Stimulated activated naive CD4-positive, alpha-beta T cell treated with Interleukin-2 at 50 U/mL for 16 hours (primary cell): Measurements from ENCODE around the gene PRKAG2.

Source experiments
- DNase-seq: peaks from one replicate; lab custom pipeline; 2025; lab: John Stamatoyannopoulos, UW

PRKAG2 gene

DNA sequence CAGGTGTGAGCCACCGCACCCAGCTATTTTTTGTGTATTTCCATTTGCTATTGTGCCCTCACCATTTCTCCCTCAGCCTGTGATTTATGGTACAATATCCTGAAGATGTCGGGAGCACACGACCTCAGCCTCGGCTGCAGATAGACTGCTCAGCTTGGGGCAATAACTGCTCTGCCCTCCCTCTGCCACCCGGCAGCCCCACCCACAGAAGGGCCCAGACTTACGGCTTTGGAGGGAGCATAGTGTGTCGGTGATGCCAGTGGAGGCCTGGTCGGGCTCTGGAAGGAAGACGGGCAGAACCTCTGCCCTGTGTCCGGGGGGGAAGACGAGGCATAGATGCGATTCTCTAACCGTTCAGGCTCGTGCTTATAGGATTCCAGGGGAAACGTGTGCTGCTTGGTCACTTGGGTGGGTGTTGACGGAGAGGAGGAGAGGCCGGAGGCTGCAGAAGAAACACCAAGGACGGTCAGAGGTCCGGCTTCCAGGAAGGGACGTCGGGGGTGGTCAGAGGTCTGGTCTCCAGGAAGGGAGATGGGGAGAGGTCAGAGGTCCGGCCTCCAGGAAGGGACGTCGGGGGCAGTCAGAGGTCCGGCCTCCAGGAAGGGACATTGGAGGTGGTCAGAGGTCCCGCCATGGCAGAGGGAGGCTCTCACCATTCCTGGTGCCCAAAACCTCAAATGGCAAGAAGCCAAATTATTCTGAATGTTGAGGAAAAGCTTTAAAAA, 201.6 kb downstream of the PRKAG2 start:
- DNase-seq: no peak

DNA sequence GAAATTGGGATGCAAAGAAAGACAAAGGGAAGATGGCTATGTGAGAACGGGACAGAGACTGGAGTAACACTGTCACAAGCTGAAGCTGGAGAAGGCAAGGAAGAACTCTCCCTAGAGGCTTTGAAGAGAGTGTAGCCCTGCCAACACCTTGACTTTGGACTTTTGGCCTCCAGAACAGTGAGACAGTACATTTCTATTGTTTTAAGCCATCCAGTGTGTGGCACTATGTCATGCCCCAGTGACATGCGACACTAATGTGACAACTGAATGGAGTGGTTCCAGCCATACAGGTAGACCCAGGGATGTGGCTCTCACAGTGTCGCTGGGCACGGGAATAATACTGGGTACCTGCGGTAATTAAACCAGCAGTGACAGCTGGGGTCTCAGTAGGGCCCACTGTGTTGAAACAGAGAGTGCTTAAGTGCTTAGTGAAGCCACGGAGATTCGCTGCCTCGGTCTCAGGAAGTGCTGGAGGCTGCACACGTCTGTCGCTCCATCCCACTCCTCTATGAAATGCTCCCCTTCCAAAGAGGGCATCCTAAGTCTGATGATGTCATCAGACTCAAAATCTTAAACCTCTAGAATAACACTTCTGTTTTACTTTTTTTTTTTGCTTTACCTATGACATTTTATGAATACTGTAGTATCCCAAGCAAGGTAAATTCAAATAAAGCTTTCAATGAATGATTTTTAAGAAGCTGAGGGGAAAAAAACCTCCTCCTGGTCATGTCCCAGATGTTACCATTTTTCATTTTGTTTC, 202.6 kb downstream of the PRKAG2 start:
- DNase-seq: no peak

DNA sequence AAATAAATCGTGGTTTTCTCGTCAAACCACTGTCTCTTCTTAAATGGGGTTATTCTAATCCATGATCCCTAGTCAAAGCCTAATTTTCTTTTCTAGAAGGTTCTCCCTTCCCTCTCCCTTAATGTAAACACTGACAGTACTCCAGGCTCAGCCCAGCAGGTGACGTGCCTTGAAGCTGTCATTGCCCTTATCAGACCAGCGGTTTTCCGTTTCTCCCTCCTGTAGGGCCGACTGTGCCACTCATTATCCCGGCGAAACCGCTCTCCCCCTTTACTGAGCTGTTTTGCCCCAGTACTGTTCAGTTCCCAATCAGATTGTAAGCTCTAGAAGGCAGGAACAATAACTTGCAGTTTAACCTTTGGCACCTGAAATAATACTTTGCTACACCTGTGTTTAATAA, 203.7 kb downstream of the PRKAG2 start:
- DNase-seq: no peak

DNA sequence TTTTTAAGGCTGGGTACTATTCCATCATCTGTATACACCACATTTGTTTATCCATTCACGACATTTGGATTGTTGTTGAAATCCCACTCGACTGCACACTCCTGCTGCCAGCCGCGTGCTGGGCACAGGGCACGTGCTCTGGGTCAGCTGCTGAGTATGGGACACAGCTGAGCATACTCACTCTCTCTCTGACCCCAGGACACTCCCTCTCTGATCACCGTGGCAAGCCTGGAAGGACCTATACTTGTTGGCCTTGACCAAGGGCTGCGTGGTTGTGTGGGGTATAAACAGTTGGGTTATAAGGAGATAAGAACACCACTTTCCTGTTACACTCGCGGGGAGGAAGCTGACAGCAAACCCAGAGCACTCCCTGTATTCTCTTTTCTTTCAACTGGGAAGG, 204.2 kb downstream of the PRKAG2 start:
- DNase-seq: no peak

DNA sequence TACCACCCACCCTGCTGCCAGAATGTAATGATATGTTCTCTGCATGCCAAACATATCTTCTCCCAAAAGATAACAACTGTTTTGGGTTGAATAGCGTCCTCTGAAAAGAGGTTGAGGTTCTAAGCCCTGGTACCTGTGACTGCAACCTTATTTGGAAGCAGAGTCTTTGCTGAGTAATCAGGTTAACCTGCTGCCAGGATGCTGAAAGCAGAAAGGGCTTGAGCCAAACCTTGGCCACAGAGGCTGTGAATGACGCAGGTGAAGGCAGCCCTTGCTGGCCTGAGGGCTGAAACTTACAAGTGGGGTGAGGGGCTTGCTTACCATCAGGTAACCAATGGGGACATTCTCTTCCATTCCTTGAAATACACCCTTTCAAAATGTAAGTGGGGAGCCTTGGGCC, 205.4 kb downstream of the PRKAG2 start:
- DNase-seq: no peak

DNA sequence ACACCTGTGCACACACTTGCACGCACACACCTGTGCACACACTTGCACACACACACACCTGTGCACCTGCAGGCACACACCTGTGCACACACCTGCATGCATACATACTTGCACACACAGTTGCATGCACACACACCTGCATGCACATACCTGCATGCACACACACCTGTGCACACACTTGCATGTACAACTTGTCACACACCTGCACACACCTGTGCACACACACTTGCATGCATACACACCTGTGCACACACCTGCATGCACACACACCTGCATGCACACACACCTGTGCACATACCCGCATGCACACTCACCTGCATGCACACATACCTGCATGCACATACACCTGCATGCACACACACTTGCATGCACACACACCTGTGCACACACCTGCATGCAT, 207.2 kb downstream of the PRKAG2 start:
- no peak for DNase-seq

DNA sequence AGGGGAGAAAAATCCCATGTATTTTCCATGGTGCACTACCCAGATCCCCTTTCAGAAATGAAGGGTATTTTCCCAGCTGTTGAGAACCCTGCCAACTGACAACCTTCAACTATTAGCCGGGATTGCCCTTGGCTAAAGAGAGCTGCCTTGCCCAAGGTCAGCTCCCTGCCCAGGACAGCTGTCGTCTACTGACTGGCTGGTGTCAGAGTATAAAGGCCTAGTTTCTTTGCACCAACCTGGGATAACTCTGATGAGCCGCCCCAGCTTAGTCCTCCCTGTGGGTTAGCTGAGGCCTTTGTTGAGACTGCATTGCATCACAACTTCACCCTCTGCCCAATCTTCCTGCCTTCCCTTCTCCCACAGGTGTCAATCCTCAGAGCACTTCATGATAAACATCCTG, 210.0 kb downstream of the PRKAG2 start:
- no peak for DNase-seq

DNA sequence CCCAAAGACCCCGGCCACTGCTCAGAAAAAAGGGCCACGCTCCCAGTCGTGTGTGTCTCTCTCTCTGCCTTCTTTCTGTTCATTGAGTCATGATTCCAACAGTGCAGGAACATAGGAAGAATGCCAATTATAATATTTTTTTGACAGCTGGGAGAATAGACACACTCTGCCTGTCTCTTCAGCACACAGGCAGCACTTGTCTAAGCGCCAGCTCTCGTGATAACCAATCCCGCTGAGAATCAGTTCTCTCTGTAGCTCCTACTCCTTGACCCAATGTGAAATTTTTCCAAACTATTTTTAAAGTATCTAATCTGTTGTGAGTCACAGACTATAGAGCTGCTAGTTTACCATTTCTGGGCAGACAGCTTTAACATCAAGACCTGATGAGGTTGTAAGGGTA, 211.5 kb downstream of the PRKAG2 start:
- DNase-seq: no peak

DNA sequence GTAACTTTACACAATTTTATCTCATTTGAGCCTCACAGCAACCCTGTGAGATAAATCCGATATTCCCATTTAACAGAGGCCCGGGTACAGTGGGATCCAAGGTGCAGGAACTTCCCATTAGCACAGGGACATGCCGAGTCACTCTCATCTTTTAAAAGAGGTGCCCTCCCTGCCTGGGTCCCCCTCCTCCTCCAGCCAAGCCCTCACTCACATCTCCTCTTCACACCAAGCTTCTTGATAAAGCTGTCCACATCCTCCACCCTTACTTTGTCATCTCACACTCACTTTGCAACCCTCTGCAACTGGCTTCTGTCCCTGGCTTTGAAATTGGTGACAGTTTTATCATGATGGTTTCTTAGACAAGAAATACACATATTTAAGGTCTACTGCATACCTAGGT, 212.6 kb downstream of the PRKAG2 start:
- DNase-seq: no peak

DNA sequence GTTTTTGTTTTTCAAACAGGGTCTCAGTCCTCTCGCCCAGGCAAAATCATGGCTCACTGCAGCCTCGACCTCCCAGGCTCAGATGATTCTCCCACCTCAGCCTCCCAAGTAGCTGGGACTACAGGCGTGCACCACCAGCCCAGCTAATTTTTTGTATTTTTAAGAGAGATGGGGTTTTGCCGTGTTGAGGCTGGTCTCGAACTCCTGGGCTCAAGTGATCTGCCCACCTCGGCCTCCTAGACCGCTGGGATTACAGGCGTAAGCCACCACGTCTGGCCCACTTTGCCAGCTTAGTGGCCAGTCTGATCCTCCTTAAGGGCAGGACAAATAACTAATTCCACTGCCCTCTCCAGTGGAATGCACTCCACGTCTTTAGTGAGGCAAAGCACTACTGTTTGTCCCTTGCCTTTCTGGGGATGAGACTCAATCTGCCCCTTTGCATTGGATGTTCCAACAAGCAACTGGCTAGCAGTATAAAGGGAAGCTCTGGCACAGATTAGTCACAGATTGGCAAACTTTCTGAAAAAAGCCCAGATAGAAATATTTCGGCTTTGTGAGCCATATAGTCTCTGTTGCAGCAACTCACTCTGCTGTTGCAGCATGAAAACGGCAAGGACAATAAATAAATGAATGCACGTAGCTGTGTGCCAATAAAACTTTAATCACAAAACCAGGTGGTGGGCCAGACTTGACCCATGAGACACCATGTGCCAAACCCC, 213.4 kb downstream of the PRKAG2 start:
- DNase-seq: no peak

DNA sequence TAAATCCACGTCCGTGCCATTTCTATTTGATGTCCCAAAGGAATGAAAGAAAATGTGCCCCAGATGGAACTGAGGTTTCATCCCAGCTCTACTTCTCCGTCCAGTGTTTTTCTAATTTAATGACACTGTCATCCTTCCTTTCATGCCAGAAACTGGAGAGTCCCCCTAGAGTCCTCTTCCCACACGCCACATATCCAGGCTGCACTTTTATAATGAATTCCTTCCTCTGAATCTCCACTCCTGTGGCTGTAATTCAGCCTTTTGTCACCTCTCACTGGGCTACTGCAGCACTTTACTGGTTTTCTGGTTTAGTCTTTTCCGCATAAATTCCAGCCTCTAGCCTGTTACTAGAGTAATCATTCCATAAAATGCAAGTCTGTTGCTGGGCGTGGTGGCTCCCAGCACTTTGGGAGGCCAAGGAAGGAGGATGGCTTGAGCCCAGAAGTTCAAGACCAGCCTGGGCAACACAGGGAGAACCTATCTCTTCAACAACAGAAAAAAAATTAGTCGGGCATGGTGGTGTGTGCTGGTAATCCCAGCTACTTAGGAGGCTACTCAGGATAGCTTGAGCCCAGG, 214.6 kb downstream of the PRKAG2 start:
- DNase-seq: no peak

DNA sequence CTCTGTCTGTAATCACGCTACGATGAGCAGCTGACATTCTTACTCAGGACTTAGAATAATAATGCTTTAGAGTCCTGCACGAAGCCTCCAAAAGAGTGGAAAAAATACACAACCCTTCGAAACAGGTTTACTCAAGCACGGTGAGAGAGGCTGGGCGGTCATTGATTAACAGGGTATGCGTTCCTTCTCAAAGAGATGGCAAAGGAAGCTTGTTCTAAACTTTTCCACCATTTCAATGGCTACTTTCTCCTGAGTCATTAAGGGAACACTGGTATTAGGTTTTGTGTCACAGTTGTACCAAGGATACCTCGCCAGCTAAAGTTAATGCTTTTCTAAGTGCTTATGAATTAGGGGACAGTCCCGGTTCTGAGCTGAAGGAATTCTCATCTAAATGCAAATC, 215.3 kb downstream of the PRKAG2 start:
- DNase-seq: no peak

DNA sequence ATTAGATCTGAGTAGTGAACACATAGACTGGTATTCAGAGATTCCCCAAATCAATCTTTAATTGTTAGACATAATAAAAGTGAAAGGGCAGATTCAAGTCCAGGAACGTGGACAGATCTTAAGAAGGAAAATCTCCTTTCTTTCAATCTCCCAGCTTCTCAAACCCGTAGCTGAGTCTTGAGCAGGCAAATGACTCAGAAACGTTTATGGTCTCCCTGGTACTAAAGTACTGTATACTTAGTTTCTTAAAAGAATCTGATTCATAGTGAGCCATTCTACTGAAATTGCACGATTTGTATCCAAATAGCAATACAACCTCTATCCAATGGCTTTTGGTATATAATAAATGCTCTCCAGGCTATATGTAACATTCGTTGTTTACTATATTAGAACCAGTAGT, 216.8 kb downstream of the PRKAG2 start:
- no peak for DNase-seq

DNA sequence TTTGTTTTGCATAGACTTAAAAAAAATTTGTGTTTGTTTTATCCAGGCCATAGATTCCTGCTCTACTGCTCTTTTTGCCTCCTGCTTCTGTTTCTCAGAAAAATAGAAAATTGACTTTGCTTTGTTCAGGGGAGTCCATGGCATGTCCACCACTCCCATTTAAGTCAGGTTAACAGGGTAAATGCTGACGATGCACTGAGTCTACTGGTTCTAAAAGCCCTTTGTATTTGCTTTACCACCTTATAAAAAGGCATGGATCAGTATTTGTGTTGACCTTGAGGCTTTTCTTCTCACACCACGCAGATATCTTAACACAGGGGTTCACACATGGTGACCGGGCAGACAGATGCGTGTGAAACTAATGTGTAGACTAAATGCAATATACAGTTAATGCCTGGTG, 217.7 kb downstream of the PRKAG2 start:
- DNase-seq: no peak

DNA sequence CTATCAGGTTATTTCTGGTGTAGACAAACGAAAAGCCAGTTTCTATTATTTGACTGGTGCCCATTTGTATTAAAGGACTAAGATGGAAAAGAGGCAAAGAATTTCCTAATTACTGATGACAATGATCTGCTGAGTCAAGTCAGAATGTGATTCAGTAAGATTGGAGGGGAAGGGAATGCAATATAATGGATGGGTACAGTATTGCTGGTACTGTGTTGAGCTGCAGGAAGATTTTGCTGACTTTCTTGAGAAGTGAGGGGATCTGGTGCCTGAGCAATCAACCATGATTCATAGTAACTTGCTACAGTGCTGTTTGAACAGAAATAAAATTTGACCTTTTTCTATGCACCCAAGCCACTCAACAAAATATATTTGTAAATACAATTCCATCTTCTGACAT, 218.1 kb downstream of the PRKAG2 start:
- no peak for DNase-seq

DNA sequence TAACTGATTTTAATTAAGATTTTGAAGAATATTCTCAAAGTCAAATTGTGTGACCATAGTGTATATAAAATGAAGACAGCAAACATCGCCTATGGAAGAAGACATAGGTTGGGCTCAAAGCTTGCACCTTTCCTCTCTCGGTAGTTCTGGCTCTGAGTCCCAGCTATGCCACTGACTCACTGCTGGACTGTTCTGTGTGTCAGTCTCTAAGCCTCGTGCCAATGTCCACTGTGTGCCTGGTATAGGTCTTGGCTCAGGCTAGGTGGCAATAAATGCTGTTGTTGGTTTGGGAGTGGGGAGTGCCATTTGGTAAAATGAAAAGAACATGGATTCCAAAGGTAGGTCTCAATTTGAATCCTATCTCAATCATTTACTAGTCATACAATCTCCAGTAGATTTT, 219.7 kb downstream of the PRKAG2 start:
- DNase-seq: no peak

DNA sequence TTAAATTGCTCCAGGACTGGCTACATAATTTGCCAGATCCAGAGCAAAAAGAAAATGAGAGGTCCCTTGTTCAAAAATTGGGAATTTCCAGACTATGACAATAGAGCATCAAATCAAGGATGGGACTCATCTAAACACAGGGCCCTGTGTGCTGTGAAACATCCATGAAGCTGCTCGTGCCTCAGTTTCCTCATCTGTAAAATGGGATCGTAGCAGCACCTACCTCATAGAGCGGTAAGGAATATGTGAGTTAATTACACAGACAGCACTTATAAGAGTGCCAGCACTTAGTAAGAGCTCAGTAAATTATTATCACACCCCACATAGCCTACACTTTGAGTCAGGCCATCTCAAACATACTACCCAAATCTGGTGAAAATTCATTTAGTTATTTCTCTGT, 221.4 kb downstream of the PRKAG2 start:
- DNase-seq: no peak

DNA sequence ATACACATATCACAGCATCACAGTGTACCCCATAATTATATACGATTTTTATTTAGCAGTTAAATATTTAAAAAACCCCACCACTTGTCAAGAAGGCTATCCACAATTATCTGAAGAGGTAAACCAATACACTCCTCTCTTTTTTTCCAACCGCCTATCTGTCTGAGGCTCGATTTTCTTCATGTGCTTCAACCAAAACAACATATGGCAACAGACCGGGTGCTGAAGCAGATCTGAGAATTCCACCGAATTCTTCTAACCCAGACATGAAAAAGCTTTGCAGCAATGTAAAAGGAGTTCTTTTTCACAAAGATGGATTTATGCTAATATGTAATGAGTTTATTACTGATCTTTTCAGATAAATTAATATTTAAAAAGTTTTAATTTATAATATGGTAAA, 224.8 kb downstream of the PRKAG2 start:
- no peak for DNase-seq

DNA sequence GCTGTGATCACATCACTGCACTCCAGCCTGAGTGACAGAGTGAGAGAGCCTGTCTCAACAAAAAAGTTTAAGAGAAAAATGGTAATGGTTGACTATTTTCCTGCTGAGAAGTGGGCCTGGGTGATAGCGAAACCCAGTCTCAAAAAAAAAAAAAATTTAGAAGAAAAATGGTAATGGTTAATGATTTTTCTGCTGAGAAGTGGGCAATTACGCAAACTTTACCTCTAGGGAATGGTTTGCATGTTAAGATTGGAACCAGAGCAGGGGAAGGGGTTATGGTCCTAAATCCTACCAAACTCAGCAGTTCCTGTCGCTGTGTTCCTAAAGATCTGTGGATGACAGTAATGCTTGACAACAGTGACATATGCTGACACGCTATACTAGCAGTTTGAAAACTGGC, 226.8 kb downstream of the PRKAG2 start:
- DNase-seq: no peak

DNA sequence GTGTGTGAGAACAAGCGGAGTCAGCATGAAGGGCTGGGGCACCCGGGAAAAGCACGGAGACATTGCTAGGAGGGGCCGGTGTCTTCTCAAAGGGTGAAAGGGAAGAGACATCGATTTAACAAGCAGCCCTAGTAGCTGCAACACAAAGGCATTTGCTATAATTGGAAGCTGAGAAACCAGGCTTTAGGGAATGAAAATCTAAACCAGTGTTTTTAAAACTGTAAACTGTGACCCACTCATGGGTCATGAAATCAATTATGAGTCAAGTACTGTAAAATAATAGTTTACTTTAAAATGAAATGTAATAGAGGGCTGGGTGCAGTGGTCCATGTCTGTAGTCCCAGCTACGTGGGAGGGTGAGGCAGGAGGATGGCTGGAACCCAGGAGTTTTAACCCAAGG, 228.5 kb downstream of the PRKAG2 start:
- DNase-seq: no peak

DNA sequence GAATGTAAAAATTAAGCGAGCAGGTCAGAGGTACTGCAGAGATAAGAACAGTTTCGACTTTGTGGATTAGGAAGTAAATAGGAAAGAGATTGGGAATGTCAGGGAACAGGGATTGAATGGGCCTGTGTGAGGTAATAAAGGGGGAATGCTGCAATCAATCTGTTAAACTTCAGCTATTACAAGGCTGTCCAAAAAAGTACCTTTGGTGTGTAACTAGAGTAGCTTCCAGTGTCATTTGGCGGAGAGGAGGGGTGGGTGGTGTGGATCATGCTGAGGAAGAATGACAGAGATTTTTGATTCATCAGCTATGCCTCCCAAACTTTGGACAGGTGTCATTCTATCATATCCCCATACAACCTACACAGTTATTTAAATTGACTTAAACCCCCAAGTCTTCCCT, 229.0 kb downstream of the PRKAG2 start:
- no peak for DNase-seq

DNA sequence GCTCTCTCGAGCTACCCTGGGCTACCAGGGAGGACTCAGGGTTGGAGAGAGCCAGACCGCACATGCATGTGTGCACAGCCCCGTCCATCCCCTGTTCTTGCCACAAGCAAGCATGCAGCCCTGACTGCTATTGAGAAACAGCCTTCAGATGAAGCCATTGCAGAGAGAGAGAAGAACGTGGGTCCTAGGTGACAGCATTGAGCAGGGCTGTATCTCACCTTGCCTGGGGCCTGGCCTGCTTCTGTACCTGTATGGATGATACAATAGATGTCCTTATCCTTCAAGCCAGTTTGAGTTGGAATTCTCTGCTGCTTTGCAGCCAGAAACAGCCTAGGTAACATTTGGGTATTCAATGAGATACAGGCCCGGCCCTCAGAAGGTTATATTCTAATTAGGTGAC, 229.9 kb downstream of the PRKAG2 start:
- DNase-seq: no peak

DNA sequence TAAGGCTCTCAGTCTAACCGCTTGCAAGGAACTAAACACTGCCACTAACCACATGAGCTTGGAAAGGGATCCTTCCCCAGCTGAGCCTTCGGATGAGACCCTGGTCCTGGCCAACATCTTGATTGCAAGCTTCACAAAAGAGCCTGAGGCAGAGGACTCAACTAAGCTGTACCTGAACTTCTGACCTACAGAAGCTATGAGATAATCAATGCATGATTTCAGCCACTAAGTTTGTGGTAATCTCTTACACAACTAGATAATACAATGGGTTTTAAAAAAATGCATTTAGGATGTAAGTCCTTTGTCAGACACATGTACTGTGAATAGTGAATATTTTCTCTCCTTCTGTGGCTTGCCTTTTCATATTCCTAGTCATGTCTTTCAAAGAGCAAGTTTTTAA, 231.6 kb downstream of the PRKAG2 start:
- DNase-seq: no peak
